B cell (primary cell): ENCODE data around the gene TJAP1. TPM values are rescaled to one million over a fixed set of nuclear protein-coding genes. Genes with fewer than 3 reads are reported as not detected.

Source experiments
- ATAC-seq: fragments of 200-7000 bp; cut with Tn5 transposase; one replicate; pipeline ENCODE4 v1.10.0; 2021; ENCODE audit warnings: low read depth, mild to moderate bottlenecking, moderate number of reproducible peaks, moderate library complexity
- CTCF ChIA-PET: fragments of 350-600 bp; sonication (Branson Sonifier 250); formaldehyde crosslinking; loops from one replicate; lab custom pipeline; 2021; ENCODE audit warnings: antibody characterized with exemption, inconsistent platforms; lab: Charles Lee
- POLR2A ChIA-PET: fragments of 350-600 bp; sonication (Branson Sonifier 250); formaldehyde crosslinking; loops from one replicate; lab custom pipeline; 2021; ENCODE audit warnings: antibody characterized with exemption; lab: Charles Lee
- DNase-seq: peaks from one replicate; pipeline ENCODE4 v3.0.0; 2013
- H2AFZ ChIP-seq: 2 replicates; pipeline ENCODE4 v1.6.1; 2012; ENCODE audit warnings: mild to moderate bottlenecking, low read depth, low read length; ENCODE audit not compliant: insufficient read depth, poor library complexity, severe bottlenecking
- H3K27ac ChIP-seq, 2 donors: 1 replicate in 1 of 2; 2 replicates in 1 of 2; pipeline ENCODE4 v1.5.1; 2012 to 2013; ENCODE audit warnings: low read length in 2 of 2, mild to moderate bottlenecking in 2 of 2, moderate library complexity in 1 of 2
- H3K27me3 ChIP-seq, 4 experiments: fragments of 200-600 bp in 1 of 4; sonication (generic) in 1 of 4; replicated peaks in 1 of 4; 1 replicate in 2 of 4; 2 replicates in 2 of 4; pipeline versions ENCODE4 v1.6.1 to v1.7.0; 2013 to 2016; ENCODE audit warnings: low read length in 3 of 4, mild to moderate bottlenecking in 2 of 4, mixed read lengths in 1 of 4, moderate library complexity in 1 of 4; ENCODE audit not compliant: insufficient read depth in 4 of 4, control insufficient read depth in 3 of 4; ENCODE audit errors: control extremely low read depth in 1 of 4
- H3K36me3 ChIP-seq, 2 experiments: replicated peaks in 1 of 2; 1 replicate in 1 of 2; 2 replicates in 1 of 2; pipeline versions ENCODE4 v1.6.1 to v1.7.1; 2013; ENCODE audit warnings: low read length in 1 of 2; ENCODE audit not compliant: insufficient read depth in 2 of 2, control insufficient read depth in 1 of 2; ENCODE audit errors: control extremely low read depth in 1 of 2, extremely low read depth in 1 of 2
- H3K4me1 ChIP-seq, 2 donors: fragments of 200-600 bp in 1 of 2; sonication (generic) in 1 of 2; 1 replicate in 1 of 2; 2 replicates in 1 of 2; pipeline versions ENCODE4 v1.5.1 to v1.6.1; 2013 to 2017; ENCODE audit warnings: low read length in 2 of 2; ENCODE audit not compliant: control insufficient read depth in 2 of 2, insufficient read depth in 2 of 2
- H3K4me2 ChIP-seq: replicated peaks from 2 replicates; pipeline ENCODE3; 2012; ENCODE audit warnings: mild to moderate bottlenecking, low read depth, low read length; ENCODE audit not compliant: poor library complexity, severe bottlenecking
- H3K4me3 ChIP-seq, 5 experiments: fragments of 200-600 bp in 1 of 5; sonication (generic) in 1 of 5; 1 replicate in 3 of 5; 2 replicates in 2 of 5; pipeline versions ENCODE4 v1.5.1 to v1.7.0; 2011 to 2016; ENCODE audit warnings: low read length in 4 of 5, mild to moderate bottlenecking in 4 of 5, low read depth in 2 of 5, control low read depth in 1 of 5, moderate library complexity in 1 of 5; ENCODE audit not compliant: insufficient read depth in 1 of 5; ENCODE audit errors: control extremely low read depth in 1 of 5, extremely low read depth in 1 of 5
- H3K79me2 ChIP-seq: fragments of 200-600 bp; sonication (generic); one replicate; pipeline ENCODE4 v1.6.0; 2016; ENCODE audit warnings: low read length; ENCODE audit not compliant: control insufficient read depth, insufficient read depth
- H3K9ac ChIP-seq: fragments of 200-600 bp; sonication (generic); 2 replicates; pipeline ENCODE4 v1.6.1; 2017; ENCODE audit warnings: mild to moderate bottlenecking, low read length, moderate library complexity
- H3K9me3 ChIP-seq, 3 donors: one replicate each; pipeline versions ENCODE4 v1.6.1 to v1.7.1; 2013; ENCODE audit warnings: low read length in 2 of 3; ENCODE audit not compliant: control insufficient read depth in 2 of 3, insufficient read depth in 1 of 3; ENCODE audit errors: control extremely low read depth in 1 of 3
- H4K20me1 ChIP-seq: 2 replicates; pipeline ENCODE4 v1.6.0; 2012; ENCODE audit warnings: mild to moderate bottlenecking, low read length; ENCODE audit not compliant: insufficient read depth, control insufficient read depth, poor library complexity, severe bottlenecking
- H3K27ac Mint-ChIP-seq: one replicate; pipeline ENCODE4 v1.8.0; 2021; ENCODE audit warnings: mixed read lengths
- H3K27me3 Mint-ChIP-seq: one replicate; pipeline ENCODE4 v1.8.0; 2021; ENCODE audit warnings: mixed read lengths
- H3K4me1 Mint-ChIP-seq: one replicate; pipeline ENCODE4 v1.8.0; 2021; ENCODE audit warnings: mixed read lengths
- H3K4me3 Mint-ChIP-seq: one replicate; pipeline ENCODE4 v1.8.0; 2021; ENCODE audit warnings: mixed read lengths
- H3K9me3 Mint-ChIP-seq: one replicate; pipeline ENCODE4 v1.8.0; 2022; ENCODE audit warnings: mixed read lengths; ENCODE audit not compliant: insufficient read depth
- EZH2 ChIP-seq: IDR thresholded peaks from 2 replicates; pipeline ENCODE4 v1.6.1; 2012; ENCODE audit warnings: borderline replicate concordance, low read depth, mild to moderate bottlenecking, moderate library complexity, low read length; ENCODE audit not compliant: insufficient read depth, poor library complexity, severe bottlenecking
- WGBS: methylation state at CpG from one replicate; pipeline ENCODE4 v1.1.5; 2013; ENCODE audit warnings: missing lambda C conversion rate; ENCODE audit not compliant: insufficient coverage; 5-methylcytosine and 5-hydroxymethylcytosine counted together
- intact Hi-C: fragments of 100-400 bp; cut with micrococcal nuclease; formaldehyde crosslinking; loops from one replicate; pipeline ENCODE4 v1.10.0; 2022
- polyA plus RNA-seq: library from polyadenylated mRNA; depleted of rRNA; stranded (reverse); fragments of >200 nt; gene quantifications from 2 replicates; pipeline ENCODE4 v1.2.3, GENCODE V29; 2012
- total RNA-seq, 2 donors: library from RNA; stranded (reverse); fragments of 120-200 nt in 1 of 2; gene quantifications; 1 replicate in 1 of 2; 2 replicates in 1 of 2; pipeline versions ENCODE4 v1.2.3 to v1.2.4, GENCODE V29; 2013 to 2022
- TF ChIP-seq, protein P1 (sequence below): fragments of 200-600 bp; IDR thresholded peaks from one replicate; pipeline ENCODE4 v1.8.0; 2022; ENCODE audit warnings: antibody characterized with exemption, mild to moderate bottlenecking

TJAP1 gene
- total and polyA plus RNA-seq, 2 donors (not counting 1 experiment from before 2014, with no cell fraction given): 59.1 to 70.7 TPM

DNA sequence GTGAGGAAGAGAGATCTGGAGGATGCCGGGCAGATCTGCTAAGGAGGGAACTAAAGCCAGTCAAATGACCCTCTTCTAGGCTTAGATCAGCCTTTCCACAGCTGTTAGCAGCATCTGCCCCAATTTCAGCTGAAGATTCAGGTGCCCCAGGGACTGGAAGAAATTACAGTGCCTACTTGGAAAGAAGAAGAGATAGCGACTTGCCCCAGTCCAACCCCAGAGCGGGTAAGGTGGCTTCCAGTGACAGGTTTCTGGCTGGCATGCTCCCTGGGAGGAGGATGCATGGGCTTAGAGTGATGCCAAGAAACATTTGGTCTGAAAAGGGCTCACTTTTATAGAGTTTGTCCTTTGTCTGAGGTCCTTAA lies 620 bp downstream of the TJAP1 start:
- H3K4me1 Mint-ChIP-seq: peaks cover 41% of the 10 kb centered on the region
- ATAC-seq: no peak

DNA sequence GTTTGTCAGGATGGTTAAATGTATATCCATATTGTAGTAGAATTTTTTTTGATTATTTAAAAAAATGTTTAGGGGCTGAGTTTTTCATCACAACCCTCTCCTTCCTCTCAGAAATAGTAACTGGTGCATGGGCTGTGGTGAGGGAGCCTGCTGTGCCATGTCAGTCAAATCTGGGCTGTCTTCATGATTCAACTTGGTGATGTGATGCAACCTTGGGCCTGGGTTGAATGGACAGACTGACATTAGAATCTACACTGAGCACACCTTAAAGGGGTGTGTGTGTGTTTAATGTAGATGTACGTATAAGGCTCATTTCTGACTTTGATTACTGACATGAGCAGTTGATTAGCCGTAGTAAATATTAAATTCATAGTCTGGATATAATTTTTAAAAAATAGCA lies 3.7 kb downstream of the TJAP1 start:
- H3K36me3 ChIP-seq: peaks cover 0 to 3% of the 10 kb centered on the region in 2 experiments
- H3K4me1 Mint-ChIP-seq: peaks cover 46% of the 10 kb centered on the region
- TF ChIP-seq EZH2: no peak
- TF ChIP-seq, protein P1, sequence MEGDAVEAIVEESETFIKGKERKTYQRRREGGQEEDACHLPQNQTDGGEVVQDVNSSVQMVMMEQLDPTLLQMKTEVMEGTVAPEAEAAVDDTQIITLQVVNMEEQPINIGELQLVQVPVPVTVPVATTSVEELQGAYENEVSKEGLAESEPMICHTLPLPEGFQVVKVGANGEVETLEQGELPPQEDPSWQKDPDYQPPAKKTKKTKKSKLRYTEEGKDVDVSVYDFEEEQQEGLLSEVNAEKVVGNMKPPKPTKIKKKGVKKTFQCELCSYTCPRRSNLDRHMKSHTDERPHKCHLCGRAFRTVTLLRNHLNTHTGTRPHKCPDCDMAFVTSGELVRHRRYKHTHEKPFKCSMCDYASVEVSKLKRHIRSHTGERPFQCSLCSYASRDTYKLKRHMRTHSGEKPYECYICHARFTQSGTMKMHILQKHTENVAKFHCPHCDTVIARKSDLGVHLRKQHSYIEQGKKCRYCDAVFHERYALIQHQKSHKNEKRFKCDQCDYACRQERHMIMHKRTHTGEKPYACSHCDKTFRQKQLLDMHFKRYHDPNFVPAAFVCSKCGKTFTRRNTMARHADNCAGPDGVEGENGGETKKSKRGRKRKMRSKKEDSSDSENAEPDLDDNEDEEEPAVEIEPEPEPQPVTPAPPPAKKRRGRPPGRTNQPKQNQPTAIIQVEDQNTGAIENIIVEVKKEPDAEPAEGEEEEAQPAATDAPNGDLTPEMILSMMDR: no peak
- ATAC-seq (no peak), DNase-seq (no peak)
- no peak overlapping the region for H3K27ac ChIP-seq
- H3K4me2 ChIP-seq: no peak overlapping the region
- H4K20me1 ChIP-seq: peaks cover 34% of the 10 kb centered on the region
- H3K9me3 ChIP-seq: no peaks in the 10 kb centered on the region
- no peaks in the 10 kb centered on the region for H3K27me3 ChIP-seq
- H3K27ac Mint-ChIP-seq: no peak overlapping the region
- peaks cover 14 to 22% of the 10 kb centered on the region in 2 donors for H3K4me1 ChIP-seq
- peaks cover 89% of the 10 kb centered on the region for H3K79me2 ChIP-seq
- intact Hi-C loops: no loop called here
- ChIA-PET POLR2A (interaction anchor here (0.7 to 1.3 kb wide), 3 partner anchors 15 to 497 kb away, joined by 3 to 9 read pairs (median 8); no protein-coding TSS in a partner anchor), CTCF (interaction anchor here (0.6 kb wide), 1 partner anchor 651 kb away, joined by 3 read pairs; no protein-coding TSS in a partner anchor)
- no peak overlapping the region for H3K4me3 Mint-ChIP-seq
- H2AFZ ChIP-seq: no peak overlapping the region
- H3K27me3 Mint-ChIP-seq: no peaks in the 10 kb centered on the region
- H3K9ac ChIP-seq: no peak overlapping the region
- no CpG with 5 or more reads among the region's 2 CpGs for WGBS
- H3K9me3 Mint-ChIP-seq: no peaks in the 10 kb centered on the region
- no peak overlapping the region for H3K4me3 ChIP-seq

More for the DNA sequence above, 620 bp downstream of the TJAP1 start:
- intact Hi-C loops: no loop called here
- 46% methylated on average over 2 of the region's 3 CpGs for WGBS
- CTCF ChIA-PET: interaction anchor here (0.5 to 1.6 kb wide), 3 partner anchors 23 to 1969 kb away, joined by 3 to 7 read pairs (median 3); partner anchors contain the start of gene DLK2
- no peak for DNase-seq
- H2AFZ ChIP-seq: peak overlapping the region; percentile 87
- no peaks in the 10 kb centered on the region for H3K27me3 Mint-ChIP-seq
- peaks cover 12% of the 10 kb centered on the region for H4K20me1 ChIP-seq
- peak overlapping the region; percentile 96 for H3K4me3 Mint-ChIP-seq
- TF ChIP-seq EZH2: no peak
- TF ChIP-seq, protein P1: no peak
- peak overlapping the region; percentile 98 for H3K27ac Mint-ChIP-seq
- no peaks in the 10 kb centered on the region for H3K36me3 ChIP-seq
- no peaks in the 10 kb centered on the region for H3K9me3 ChIP-seq
- POLR2A ChIA-PET: interaction anchor here (0.6 to 1.7 kb wide), 6 partner anchors 19 to 254 kb away, joined by 3 to 8 read pairs (median 6); partner anchors contain the start of gene LRRC73
- peak overlapping the region; percentile 80 for H3K4me2 ChIP-seq
- H3K4me1 ChIP-seq: peaks cover 14 to 22% of the 10 kb centered on the region in 2 donors
- peaks cover 73% of the 10 kb centered on the region for H3K79me2 ChIP-seq
- no peaks in the 10 kb centered on the region for H3K9me3 Mint-ChIP-seq
- peak overlapping the region; percentile 95 for H3K9ac ChIP-seq
- peak overlapping the region; percentile 51 to 81 (median 71) for H3K4me3 ChIP-seq
- H3K27ac ChIP-seq: peak overlapping the region; percentile 79 to 97
- H3K27me3 ChIP-seq: no peaks in the 10 kb centered on the region
